Erythroblast (primary cell): ENCODE results near the gene ZCCHC14.
"Not testable (repeated sequence)": the region's sequence is repeated elsewhere in the genome, so short reads cannot be mapped to it uniquely, and the experiment has no call there.

Experiments
- DNase-seq, 2 experiments: peaks; one replicate each; lab custom pipeline; 2025; lab: John Stamatoyannopoulos, UW
- GATA1 ChIP-seq: IDR thresholded peaks from 2 replicates; pipeline ENCODE4 v1.6.1; 2011; ENCODE audit warnings: low read depth, mild to moderate bottlenecking, control low read depth, low read length, moderate library complexity
- POLR2A ChIP-seq: IDR thresholded peaks from 2 replicates; pipeline ENCODE4 v1.6.1; 2011; ENCODE audit warnings: mild to moderate bottlenecking, low read length

ZCCHC14 gene

DNA sequence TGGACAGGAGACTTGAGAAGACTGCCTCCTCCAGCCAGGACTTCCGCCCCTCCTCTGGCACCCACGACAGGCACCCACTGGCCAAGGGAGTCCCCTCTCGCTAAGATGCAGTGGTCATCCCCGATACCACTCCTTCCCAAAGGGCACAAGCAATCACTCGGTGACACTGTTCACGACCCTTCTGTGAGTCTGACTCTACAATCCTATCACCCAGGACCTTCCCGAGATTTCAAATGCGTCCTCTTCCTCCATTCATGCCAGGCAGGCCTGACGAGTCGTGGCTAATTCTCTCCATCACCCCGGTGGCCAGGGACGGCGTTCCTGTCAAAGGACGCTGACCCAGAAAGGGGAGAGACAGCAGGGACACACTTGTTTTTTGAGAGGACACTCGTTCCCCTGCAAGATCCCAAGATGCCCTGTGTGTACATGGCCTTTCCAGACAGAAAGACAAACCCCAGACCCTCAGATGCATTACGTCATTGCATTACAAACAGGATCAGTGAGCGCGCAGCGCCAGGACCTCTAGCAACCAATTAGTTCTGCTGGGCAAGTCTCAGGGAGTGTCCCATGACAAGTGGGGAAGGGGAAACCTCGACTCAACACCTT is 121.5 kb downstream of the ZCCHC14 start:
- DNase-seq = no peak
- TF ChIP-seq GATA1 = no peak
- TF ChIP-seq POLR2A = no peak

GRCh38 chr16:87369796-87370719 is 122.8 kb downstream of the ZCCHC14 start:
- DNase-seq = no peak
- no peak for TF ChIP-seq GATA1
- no peak for TF ChIP-seq POLR2A

- DNase-seq = no peak
- no peak for TF ChIP-seq POLR2A
- no peak for TF ChIP-seq GATA1
Measured at GRCh38 chr16:87369117-87369765, 123.6 kb downstream of the ZCCHC14 start.

GRCh38 chr16:87368029-87368770 is 124.6 kb downstream of the ZCCHC14 start:
- DNase-seq = no peak
- no peak for TF ChIP-seq POLR2A
- TF ChIP-seq GATA1 = no peak

DNA sequence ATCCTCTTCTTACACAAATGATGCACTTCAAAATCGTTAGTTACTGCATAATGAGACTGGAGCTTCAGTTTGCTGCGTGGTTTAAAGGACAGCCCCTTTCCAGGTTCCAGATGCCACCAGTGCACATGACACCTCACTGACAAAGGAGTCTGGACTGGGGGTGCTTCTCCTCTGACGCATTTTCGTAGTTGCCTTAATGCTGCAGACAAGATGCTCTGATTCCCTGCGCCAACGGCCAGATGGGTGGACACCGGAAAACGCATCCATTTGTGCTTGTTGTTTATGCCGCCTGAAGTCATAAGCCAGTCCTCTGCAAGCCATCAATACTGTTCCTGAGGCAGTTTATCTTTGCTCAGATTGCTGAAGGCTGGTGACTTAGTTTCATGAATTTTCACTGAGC is 125.3 kb downstream of the ZCCHC14 start:
- DNase-seq = no peak
- TF ChIP-seq POLR2A (no peak), GATA1 (no peak)

- DNase-seq = no peak
- no peak for TF ChIP-seq GATA1
- TF ChIP-seq POLR2A = no peak
Measured at GRCh38 chr16:87366930-87367329, 125.9 kb downstream of the ZCCHC14 start.

GRCh38 chr16:87366288-87366687 is 126.5 kb downstream of the ZCCHC14 start:
- TF ChIP-seq POLR2A = no peak
- TF ChIP-seq GATA1 = no peak
- no peak for DNase-seq

GRCh38 chr16:87365021-87365713 is 127.7 kb downstream of the ZCCHC14 start:
- no peak for DNase-seq
- TF ChIP-seq GATA1 (no peak), POLR2A (no peak)

DNA sequence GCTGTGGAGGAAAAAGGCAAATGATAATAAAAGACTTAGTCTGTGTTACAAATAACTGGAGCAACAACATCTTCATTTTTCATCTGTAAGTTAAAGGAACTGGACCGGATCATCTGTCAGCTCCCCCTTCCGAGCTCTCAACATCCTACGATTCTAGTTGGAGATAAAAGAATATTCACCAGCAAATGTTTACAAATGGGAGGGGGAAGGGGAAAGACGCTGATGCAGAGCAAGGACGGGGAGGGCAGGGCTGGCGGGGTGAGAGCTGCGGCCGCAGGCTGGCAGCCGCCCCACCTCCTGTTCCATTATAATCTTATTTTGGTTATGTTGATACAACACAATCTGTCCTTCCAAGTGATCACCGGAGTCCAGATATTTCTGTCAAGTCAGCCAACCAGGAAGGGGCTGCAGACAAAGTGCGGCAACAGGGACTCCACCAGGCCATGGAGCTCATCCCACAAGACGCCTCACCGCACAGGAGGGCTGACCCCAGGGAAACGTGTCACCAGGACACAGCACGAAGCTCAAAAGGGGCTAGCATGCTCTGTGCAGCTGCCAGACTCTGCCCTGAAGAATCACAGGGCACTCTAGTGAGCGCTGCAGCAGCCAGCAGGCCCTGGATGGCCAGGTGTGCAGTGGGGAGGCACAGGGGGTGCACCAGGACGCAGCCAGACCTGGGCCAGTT is 128.9 kb downstream of the ZCCHC14 start:
- DNase-seq = no peak
- TF ChIP-seq GATA1 (no peak), POLR2A (no peak)

DNA sequence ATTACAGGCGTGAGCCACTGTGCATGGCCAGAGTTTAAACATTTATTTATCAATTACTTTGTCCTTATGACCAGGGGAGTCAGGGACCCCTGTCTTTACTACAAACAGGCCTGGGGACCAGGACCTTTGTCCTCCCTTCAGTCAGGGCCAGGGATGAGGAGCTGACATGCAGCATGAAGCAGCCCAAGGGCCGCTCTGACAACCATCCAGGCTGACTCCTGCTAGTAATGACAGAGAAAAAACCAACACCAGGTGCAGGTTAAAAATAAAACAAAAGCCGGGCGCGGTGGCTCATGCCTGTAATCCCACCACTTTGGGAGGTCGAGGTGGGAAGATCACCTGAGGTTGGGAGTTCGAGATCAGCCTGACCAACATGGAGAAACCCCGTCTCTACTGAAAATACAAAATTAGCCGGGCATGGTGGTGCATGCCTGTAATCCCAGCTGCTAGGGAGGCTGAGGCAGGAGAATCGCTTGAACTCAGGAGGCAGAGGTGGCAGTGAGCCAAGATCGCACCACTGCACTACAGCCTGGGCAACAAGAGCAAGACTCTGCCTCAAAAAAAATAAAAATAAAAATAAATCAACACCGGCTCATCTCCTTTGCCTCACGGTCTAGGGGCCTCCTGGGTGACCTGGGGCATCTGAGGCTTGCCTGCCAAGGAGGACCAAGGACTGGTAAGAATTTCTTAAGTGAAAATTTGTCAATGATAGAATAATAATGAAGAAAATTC is 129.8 kb downstream of the ZCCHC14 start:
- DNase-seq = not testable (repeated sequence)

GRCh38 chr16:87361916-87362619 is 130.8 kb downstream of the ZCCHC14 start:
- TF ChIP-seq POLR2A = no peak
- no peak for TF ChIP-seq GATA1

More at GRCh38 chr16:87361916-87362619, 130.8 kb downstream of the ZCCHC14 start:
- DNase-seq = no peak
